Astrocyte of the cerebellum (primary cell): ENCODE data around the gene VSNL1.

Experiments
- DNase-seq: peaks from one replicate; pipeline ENCODE4 v3.0.0-alpha.2; 2011; ENCODE audit warnings: low read depth
- H3K4me3 ChIP-seq: 2 replicates; pipeline ENCODE4 v1.5.1; 2011; ENCODE audit warnings: mild to moderate bottlenecking, low read depth, low read length, moderate library complexity
- in situ Hi-C: cut with HindIII; loops from 2 replicates; pipeline ENCODE4 v1.10.0; 2017; ENCODE audit warnings: low sequenced_read_pairs
- TF ChIP-seq, protein P1 (sequence below): IDR thresholded peaks from 2 replicates; pipeline ENCODE4 v1.5.1; 2012; ENCODE audit warnings: low read length, low read depth, moderate library complexity, mild to moderate bottlenecking; ENCODE audit errors: missing control alignments

The VSNL1 gene

DNA sequence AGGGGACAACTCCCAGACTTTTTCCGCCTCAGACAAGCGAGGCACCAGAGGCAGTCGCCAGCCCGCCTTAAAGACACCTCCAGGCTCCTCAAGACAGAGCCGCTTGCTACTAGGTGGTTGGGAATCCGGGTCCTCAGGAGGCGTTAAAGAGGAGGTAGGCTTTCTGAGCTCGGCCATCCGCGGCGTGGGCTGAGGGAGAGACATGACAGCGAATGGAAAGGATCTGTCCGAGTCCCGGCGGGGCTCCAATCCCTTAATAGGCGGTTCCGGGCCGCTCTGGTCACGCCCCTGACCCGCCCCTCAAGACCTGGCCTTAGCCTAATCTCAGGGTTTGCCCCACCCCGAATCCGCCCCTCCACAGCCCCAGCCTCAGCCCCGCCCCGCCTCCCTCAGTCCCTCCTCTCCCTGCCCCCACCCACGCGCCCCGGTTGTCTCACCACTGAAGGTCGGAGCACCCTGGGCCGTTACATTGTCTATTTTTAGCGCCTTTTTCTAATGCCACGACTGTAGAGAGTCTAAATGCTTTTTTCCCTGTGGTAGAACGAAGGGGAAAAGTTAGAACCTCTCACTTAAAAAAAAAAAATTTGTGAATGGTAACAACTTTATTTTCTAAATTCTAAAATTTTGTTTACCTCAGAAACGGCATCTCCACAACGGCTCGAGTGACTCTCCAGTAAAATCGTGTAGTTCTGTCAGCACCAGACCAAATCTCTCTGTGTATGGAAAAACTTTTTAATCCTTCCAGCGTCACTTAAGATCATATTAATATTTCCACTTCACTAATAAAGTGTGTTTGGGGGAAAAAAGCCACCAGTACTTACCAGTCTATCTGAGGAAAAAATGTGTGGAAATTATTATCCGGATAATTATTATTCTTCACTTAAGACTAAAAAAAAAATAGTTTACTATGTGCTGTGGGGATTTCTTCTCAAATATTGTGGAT, 22.0 kb upstream of the VSNL1 start, which contains the start of gene RAD51AP2:
TSS of gene RAD51AP2 (minus strand) at position 229 of the 943 bp plus-strand sequence. CDS start at position 204, 25 bp downstream.
- peak; percentile 63 for DNase-seq
- in situ Hi-C loops = no loop called here
- peak within 1 kb of the TSS; percentile 49 for H3K4me3 ChIP-seq

DNA sequence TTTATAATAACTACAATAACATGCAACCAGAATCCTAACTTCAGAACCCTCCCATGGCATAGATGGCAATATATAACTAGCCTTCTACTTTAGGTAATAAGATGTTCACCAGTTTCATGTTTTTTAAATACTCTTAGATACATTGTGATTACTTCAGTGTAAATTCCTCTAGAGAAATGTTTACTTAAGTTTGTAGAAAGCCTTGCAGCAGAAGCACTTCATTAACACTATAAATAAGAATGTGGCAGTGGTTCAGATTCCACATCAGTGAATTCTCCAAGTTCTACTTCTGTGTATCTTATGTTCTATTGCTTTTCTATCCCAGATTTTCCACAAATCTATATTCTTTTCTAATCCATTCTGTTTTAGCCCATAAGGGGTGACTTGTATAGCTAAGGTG, 21.0 kb upstream of the VSNL1 start:
- H3K4me3 ChIP-seq = no peak overlapping the region
- in situ Hi-C loops = no loop called here
- TF ChIP-seq, protein P1, sequence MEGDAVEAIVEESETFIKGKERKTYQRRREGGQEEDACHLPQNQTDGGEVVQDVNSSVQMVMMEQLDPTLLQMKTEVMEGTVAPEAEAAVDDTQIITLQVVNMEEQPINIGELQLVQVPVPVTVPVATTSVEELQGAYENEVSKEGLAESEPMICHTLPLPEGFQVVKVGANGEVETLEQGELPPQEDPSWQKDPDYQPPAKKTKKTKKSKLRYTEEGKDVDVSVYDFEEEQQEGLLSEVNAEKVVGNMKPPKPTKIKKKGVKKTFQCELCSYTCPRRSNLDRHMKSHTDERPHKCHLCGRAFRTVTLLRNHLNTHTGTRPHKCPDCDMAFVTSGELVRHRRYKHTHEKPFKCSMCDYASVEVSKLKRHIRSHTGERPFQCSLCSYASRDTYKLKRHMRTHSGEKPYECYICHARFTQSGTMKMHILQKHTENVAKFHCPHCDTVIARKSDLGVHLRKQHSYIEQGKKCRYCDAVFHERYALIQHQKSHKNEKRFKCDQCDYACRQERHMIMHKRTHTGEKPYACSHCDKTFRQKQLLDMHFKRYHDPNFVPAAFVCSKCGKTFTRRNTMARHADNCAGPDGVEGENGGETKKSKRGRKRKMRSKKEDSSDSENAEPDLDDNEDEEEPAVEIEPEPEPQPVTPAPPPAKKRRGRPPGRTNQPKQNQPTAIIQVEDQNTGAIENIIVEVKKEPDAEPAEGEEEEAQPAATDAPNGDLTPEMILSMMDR = no peak
- DNase-seq = no peak

More for the DNA sequence above, 22.0 kb upstream of the VSNL1 start, which contains the start of gene RAD51AP2:
- TF ChIP-seq, protein P1 = no peak

DNA sequence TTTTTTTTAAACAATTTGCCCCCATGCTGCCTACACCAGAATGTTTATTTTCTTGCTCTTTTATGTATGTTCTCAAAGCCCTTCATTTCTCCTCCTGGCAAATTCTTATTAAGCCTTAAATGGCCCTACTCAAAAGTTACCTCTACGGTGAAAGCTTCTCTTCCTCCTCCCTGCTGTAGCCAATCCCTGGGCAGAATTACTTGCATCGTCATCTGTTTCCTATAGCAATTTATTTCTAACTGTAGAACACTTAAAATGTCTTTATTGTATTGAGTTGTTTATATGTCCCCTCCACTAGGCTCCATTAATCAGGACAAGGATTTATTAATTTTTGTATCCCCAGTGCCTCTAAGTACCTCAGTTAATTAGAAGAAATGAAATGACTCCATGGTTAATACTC, 19.7 kb upstream of the VSNL1 start:
- DNase-seq = no peak
- TF ChIP-seq, protein P1 = no peak
- in situ Hi-C loops = no loop called here

DNA sequence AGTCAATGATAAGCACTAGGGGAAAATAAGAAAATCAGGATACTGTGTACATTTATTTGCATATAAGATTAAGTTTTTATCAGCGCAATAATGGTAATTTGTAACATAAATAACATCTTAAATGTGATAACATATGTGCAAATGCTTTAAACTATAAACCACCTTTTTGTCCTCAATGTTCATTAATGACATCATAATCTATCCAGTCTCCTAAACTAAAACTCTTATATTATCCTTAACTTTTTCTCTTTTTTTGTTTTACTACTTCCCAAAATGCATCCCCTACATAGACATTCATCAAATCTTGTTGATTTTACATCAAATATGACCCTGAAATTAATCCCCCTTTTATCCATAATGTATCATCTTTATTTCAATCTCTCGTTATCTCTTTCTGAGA, 18.9 kb upstream of the VSNL1 start:
- DNase-seq = no peak
- in situ Hi-C loops = no loop called here
- H3K4me3 ChIP-seq = no peak overlapping the region
- TF ChIP-seq, protein P1 = no peak

More for the DNA sequence above, 19.7 kb upstream of the VSNL1 start:
- no peak overlapping the region for H3K4me3 ChIP-seq

DNA sequence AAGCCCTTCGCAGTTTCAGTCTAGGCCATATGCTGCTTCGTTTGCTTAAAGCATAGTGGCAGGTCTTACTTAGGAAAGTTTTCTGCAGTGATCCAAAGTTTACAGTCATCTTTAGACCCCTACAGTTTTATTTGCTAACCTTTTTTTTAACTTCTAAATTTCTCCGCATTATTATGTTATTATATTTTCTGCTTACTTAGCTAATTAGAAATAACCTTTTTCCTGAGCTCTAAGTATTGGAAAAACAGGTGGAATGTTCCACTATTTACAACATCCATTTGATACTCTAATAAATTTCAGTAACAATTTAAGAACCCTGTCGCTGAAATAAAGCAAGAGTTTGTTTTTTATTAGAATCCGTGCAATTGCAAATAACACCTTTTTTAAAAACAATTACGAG, 18.2 kb upstream of the VSNL1 start:
- TF ChIP-seq, protein P1 = no peak
- in situ Hi-C loops = no loop called here
- no peak for DNase-seq
- H3K4me3 ChIP-seq = no peak overlapping the region

DNA sequence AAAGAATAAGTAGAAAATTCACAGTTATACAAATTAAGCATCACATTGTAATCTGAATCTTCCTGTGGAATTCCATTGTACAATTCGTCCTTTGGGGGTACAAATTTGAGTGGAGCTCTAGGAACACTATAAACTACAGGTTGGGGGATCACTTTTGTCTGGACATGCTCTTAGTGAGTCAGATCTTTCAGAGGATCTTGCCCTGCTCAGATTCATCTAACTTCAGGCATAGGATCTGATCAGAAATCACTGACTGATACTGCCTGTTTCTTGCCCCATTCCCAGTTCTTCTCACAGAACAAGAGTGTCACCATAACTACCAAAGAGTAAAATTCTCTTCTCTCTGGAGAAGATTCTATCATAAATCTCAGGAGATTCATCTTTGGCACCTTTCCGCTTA, 10.7 kb upstream of the VSNL1 start:
- H3K4me3 ChIP-seq = no peak overlapping the region
- in situ Hi-C loops = no loop called here
- TF ChIP-seq, protein P1 = no peak
- no peak for DNase-seq
